NCI-H524 (cell line): ENCODE data around the gene PLXNC1.

ENCODE experiments used
- DNase-seq, 2 experiments: peaks; one replicate each; lab custom pipeline; 2025; lab: John Stamatoyannopoulos, UW

The PLXNC1 gene

DNA sequence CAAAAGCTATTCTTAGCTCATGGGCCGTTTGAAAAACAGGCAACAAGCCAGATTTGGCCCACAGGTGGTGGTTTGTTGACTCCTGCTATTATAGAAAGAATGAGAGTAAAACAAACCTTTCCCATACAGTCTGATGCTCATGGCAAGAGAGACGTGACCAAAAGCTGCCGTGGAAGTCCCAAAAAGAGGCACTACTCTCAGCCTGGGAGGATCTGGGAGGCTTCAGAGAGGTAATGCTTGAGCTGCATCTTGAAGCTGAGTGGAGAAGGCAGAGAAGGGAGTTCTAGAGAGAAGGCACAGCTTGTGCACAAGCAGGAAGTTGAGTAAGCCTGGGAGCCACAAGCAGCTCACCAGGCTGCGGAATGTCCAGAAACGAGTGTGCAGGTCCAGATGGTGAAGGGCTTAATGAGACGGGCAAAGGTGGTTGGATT is 9.6 kb downstream of the PLXNC1 start:
- no peak for DNase-seq

DNA sequence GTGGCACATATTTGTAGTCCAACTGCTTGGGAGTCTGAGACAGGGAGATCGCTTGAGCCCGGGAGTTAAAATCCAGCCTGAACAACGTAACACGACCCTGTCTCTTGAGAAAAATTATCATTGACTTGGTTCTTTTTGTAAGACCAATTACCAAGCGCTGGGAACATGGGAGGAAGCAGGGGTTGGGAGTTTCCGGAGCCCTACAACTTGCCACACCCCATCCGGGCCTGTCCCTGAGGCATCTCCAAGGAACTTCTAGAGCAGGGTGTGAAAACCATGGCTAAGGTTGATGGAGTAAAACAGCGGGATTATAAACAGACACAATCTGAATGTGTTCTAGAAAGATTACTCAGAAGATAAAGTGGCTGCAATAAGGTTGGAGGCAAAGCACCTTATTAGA is 10.3 kb downstream of the PLXNC1 start:
- no peak for DNase-seq

DNA sequence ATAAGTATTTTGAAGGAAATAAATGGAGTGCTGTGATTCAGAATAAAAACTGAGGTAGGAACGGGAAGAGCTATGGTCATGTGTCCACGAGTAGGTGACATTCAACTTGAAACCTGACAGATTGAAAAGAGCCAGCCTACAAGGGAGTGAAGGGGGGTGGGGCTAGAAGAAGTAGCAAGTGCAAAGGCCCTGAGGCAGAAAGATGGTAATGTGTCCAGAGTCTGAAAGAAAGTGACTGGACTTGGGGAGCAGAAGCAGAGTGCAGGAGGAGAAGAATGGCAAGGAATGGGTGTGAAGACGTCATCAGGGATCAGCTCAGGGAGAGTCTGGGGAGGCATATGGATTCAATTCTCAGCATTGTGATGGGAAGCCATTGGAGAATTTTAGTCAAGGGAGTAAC is 13.7 kb downstream of the PLXNC1 start:
- DNase-seq = no peak

DNA sequence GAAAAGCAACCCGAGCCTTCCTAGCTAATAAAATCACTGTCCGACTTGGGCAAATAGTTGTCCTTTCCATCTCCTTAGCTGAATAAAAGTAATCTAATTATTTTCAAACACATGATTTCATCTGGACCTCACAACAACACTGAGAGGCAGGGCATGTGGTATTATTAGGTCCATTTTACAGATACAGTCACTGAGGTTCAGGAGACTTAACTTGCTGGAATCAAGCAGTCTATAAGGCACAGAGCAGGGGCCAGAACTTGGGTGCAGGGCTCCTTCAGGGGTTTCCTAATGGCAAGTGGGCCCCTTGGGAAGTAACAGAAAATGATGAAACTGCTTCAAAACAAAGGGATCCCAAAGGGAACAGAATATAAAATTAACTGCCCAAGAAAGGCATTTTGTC is 15.5 kb downstream of the PLXNC1 start:
- DNase-seq = no peak

DNA sequence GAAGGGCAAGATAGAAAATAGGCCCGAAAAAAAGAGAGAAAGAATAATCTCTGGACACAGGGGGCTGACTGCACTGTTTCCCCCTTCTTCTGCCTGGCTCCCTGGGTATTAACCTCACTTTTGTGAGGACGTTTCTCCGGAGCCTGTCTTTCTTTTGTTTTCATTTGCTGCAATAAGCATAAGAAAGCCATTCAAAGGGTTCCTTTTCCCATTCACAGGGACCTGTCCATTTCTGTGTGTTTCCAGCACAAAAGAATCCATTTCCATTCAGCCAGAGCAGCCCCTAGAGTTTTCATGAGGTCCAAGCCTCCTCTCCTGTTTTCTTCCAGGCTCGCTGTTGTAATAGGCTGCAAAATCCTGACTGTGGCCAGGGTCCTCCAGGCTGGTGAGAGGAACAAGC is 16.8 kb downstream of the PLXNC1 start:
- DNase-seq = no peak

DNA sequence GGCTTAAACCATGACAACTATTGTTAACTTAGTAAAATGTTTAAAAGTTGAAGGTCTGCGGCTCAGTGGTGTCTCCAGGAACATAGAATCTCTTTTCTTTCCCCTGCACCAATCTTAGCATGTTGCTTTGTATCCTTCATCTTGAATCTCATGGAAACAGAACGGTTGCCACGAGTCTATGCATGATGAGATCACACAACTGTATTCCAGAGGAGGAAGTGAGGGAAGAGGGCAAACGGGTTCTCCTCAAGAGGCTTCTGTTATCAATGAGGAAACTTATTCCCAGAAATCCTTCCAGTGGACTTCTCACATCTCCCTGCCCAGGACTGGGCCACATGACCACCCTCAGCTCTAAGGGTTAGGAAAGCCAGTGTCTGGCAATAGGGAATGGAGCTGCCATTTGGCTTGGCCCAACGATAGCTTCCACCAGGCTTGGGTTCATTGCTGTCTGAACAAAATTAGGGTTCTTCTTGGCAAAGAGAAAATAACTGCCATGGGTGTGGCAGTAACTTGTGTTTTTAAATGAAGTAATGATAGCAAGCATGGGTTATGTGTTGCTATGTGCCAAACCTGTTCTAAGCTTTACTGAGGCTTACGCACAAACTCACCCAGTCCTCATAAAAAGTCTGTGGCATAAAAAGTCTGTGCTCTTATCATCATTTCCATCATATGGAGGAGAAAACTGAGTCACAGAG is 17.4 kb downstream of the PLXNC1 start:
- no peak for DNase-seq

DNA sequence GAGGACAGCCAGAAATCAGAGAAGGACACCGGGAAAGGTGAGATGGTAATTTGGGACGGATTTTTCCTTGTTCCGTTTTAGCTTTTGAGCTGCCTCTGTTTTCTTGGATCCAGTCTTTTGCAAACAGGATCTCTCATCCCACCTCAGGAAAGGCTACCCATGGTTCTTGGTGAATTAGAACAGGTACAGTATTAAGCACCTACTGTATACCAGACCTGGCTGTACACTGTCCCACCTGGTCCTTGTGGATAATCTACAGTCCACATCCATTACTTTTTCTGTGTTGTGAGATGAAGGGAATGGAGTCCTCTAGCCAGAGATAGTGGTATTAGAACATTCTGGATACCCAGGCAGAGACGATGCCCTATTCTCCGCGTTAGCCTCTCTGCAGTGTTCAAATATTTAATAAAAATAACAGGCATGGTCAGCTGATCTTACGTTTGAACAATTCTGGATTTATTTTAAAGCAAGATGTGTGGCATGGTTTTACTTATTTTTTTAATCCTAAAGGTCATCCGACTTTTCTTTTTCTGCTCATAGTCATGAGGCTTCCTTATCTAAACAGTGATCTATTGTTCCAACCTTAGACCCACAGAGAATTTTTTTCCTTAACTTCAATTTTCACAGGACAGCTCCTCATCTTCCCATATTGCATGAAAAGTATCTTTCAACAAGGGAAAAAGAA is 18.8 kb downstream of the PLXNC1 start:
- DNase-seq = no peak

DNA sequence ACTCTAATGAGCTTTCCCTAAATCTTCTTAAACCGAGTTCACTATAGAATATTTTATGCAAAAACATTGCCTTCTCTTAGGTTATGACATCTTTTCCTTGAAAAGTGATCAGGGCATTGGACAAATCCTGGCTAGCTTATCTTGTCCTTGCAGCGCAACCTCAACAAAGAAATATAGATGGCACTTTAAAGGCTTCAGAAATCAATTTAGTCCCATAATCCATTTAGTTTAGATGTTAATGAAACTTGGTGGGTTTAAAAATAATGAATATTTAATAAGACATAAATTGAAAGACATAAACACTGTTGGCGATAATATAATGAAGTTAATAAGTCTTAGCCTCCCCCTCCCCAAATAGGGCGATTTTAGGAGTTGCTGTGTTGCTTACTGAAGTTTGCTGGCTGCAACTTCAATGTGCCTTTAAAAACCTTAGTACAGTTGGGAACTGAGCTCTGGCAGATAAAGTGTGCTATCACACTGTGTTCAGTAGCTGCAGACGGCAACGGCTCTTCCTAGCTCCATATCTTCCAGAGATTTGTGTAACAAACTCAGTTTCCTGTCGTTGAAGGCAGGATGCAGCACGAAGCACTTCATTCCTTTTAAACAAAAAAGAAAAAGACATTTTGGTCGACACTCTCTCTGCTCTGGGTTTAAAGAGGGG is 19.5 kb downstream of the PLXNC1 start:
- DNase-seq = no peak

DNA sequence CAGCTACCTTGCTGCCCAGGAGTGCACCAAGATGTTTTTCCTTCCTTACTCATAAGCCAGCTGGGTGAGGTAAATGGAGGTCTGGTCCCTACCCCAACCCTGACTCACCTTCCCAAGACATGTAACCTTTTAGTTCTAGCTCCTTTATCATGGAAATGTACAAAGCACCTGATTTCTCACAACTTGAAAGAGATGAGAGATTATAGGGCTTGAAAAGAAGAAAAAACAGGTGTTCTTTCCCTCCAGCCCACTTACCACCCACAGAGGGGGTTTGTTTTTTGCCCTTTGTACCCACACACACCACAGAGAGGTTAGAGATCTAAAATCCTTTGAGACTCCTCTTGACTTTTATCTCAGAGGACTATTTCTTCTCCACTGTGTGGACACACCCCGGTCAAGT is 21.1 kb downstream of the PLXNC1 start:
- no peak for DNase-seq

DNA sequence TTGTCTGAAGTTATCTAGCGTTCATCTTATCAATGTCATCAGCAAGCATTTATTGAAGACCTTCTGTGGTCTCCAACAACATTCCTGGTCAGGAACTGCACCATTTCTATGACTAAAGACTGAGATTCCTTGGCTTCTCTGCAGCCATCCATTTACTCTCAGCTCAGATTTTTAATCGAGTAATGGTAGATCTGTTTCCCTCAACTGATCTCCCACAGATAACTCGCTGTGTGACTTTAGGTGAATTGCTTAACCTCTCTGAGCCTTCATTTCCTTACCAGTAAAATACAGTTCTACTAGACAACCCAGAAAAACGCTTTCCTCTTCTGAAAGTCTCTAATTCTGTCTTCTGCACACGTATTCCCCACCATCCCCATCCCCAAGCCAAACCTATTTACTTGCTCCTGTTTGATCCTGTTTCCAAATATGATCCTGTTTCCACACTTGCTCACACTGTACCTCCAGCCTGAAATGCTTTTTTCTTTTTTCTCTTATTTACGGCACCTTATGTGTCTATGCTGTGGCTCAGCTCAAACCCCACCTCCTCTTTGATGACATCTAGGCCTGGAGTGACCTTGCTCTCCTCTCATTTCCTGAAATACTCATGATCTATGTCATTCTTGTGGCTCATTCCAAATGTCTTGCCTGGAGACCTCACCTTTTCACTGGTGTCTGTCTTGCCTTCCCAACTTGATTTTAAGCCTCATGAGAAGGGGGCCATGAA is 21.8 kb downstream of the PLXNC1 start:
- DNase-seq = no peak

DNA sequence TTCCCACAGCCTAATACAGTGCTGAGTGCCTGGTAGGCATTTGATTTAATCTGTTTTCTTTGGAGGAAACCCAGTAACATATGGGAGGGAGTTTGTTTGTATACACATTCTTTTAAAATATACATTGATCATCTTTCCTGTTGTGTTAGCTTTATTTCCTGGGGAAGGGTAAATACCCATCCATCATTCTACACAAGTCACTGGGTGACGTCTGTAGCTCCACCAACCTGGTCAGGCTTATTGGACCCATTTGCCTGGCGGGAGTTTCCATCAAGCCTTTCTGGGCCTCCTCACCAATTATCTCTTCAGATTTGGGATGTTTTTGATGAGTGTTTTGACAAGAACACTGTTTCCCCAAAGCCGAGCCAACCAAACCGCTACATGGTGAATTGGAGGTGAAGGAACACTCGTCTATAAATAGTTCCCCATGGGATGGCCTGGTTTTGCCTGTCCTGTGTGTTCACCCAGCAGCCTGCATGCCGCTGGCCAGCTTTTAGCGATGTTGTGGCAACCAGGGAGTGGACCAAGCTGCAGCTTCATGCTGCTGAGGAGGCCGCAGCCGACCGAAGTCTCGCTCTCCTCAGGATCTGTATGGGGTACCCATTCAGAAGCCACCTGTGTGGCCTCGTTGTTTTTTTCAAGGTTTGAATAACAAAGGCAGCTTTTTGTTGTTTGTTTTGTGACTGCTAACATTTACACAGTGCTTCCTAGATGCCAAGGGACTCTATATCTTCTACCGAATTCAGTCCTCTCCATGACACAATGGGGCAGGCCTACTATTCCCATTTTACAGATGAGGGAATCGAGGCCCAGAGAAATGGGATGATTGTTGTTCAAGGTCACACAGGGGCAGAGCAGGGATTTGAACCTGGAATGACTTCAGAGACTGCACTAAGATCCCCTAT is 22.6 kb downstream of the PLXNC1 start:
- no peak for DNase-seq

DNA sequence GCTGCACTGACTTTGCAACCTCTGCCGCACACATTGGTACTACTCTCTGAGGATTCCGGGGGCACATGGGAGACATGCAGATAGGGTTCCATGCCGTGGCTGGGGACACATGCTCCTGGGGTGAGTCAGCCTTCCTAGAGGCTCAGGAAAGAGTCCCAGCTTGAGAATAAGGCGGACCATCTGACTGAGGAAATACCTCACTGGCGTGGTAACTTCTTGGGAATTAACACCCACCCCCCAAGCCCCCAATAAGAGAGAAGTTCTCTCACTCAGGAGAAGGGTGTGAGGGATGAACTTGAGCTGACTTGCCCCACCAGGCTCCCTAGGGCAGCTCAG is 23.2 kb downstream of the PLXNC1 start:
- DNase-seq = no peak

DNA sequence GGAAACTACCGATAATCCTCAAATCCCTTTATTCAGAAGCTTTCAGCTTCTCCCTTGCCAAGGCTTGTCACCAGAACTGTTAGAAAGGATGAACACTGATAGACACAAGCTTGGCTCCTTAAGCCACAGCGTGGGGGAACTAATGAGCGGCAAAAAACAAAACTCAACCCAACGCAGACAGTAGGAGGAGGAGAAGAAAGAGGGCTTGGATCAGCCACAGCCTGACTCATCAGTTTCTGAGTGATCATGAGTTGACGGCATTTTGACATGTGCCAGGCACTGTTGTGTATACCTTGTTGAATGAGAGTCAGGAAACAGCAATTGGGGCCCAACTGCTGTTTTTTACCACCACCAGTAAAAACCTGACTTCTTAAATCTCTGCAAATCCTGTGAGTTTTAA is 23.7 kb downstream of the PLXNC1 start:
- DNase-seq = no peak

DNA sequence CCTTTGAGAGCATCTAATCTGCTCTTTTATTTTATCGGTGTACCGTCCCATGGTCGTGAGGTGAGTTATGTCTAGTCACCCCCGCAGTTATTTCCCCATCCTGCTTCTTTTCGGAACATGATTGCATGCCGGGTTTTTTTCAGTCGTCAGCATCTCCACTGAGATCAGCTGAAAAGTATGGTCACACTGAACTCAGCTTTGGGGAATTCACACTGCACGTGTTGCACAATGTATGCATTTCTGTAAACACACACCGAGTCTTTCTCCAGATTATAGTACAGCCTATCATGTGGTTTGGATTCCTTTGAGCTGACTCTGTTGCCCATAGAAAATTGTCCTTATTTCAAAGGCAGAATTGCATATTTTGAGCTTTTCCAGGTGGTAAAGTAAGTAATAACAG is 24.6 kb downstream of the PLXNC1 start:
- DNase-seq = no peak

DNA sequence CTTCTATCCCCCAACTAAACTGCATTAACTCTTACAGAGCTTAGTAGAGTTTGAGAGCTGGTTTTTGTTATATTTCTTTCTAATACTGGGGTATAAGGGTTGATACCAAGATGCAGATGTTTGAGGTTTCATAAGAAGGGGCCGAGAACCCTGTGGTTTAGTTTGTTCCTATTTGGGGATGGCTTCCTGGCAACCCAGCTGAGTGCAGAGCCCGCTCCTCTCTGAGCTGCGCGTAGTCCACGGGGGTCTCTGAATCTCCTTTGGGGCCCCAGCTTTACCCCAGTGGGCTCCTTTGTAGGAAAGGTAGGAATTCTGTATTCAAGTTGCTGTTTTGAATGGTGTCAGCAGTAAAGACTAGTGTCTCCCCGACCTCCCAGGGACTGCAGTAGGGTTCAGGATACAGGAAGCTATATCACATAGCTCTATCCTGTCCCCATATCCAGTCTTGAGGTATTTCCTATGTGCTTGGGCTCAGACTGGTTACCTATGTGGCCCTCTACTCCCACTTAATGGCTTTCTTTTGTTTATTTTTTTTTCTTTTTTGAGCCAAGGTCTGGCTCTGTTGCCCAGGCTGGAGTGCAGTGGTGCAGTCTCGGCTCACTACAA is 25.4 kb downstream of the PLXNC1 start:
- DNase-seq = no peak

DNA sequence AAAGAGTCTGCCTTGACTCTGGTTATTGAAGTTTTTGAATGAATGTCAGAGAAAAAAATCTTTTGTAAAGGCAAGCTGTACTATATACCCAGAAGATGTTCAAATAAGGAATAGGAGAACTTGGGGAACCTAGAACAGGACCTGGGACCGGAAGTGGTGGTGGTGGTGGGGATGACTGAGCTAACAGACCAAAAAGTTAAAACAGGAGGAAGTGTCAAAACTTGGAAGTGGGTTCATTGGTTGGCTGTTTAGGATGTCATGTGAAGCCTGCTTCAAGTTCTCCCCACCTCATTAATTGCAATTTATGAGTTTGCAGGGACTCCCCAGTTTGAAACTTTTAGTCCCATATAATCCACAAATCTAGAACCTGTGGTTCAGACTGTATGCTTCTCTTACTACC is 26.2 kb downstream of the PLXNC1 start:
- no peak for DNase-seq

DNA sequence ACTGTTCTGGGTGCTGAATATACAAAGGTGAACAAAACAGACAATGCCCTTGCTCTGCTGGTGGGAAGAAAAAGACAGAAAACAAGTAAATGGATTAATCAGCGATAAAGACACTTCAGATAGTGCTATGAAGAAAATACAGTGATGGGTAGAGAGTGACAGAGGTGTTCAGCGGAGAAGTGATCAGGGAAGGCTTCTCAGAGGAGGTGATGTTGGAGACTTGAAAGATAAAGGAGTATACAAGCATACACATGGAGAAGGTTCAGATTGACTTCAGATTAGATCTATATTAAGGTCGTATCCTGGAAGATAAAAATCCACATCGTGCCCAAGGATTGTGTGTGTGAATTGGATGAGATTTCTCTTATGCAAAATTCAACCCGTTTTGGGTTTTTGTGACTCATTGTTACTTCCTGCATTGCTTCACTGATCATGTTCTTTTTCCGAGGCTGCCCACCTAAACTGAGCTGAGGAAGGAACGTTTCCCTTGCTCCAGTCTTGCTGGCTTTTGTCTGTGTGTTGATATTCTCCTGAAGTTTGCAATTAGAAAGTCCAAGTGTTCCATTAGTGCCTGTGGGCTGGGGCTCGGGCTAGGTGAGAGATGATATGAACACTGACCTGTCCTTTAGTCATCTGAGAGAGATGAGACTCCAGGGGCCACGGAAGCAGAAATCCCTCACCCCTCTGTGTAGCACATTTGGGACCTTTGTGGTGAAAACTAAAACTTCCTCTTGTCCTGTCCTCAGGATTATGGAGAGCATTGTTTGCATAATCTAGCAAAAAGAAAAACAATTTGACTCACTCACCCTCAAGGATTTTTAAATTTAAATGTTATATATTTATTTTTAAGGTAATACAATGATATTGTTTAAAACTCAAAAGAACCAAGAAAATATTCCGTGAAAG is 27.6 kb downstream of the PLXNC1 start:
- no peak for DNase-seq

DNA sequence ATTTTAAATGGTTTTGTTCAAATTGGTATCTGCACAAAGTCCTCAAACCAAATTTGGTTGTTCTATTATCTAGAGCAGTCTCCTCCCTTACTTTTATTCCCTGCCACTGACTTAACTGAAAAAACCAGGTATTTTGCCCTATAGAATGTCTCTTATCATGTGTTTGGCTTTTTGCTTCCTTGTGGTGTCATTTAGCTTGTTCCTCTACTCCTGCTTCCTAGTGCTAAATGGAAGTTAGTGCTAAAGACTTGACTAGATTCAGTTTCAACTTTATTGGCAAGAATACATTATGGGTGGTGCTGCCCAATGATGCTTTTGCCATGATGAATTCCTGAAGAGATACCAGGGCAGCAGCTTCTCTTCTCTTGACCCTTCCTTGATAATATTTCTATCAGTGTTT is 29.7 kb downstream of the PLXNC1 start:
- DNase-seq = no peak

DNA sequence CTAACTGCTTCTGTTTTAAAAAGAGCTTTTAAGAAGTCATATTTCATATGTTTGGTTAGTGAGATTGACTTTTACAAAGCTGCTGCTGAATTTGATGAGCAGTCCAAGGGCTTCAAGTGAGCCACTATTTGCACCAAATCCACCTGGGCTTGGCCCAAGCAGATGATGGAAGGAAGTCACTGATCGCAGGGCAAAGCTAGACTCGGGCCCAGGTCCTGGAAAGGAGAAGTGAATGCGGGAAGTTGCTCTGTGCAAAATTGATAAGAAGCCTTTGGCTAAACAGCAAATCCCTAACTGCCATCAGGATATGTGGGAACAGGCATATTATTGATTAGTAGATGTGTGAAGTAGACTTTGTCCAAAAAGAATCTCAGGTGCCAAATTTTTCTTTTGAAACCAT is 30.5 kb downstream of the PLXNC1 start:
- DNase-seq = no peak

DNA sequence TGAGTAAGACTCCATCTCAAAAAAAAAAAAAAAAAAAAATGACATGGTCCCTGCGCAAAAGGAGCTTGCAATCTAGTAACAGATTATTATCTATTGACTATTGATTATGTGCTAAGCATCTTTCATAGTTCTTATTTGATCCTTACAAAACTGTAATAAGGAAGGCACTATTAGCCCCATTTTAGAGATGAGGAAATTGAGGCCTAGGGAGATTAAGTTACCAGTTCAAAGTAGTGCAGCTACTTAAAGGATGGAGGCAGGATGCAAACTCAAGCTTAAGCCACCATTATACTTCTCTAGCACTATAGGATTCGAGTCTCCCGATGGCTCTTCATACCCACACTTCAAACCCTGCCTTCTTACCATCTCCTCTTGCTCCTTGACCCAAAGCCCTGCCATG is 31.3 kb downstream of the PLXNC1 start:
- DNase-seq = no peak
